ENCODE results near the gene RXRG. TPM values are rescaled to one million over a fixed set of nuclear protein-coding genes. Genes with fewer than 3 reads are reported as not detected.

RXRG gene
- total RNA-seq, 1 experiment from 2014 or later = not detected

DNA sequence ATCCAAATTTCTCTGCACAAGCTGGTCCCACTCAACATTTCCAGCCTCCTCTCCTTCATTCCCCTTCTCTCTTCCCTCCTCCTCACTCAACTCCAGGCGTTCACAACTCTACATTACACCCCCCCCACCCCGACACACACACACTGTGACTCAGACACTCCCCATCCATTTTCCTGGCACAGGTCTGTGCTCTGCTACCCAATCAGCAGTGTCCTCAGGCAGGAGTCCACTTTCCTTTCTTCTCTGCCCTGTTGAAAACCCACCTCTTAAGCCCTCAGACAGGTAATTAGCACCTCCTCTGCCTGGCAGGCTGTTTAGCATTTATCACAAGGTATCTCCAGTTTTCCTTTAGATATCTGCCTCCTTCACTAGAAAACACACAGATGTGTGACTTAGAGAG lies 79.6 kb downstream of the RXRG start (continued):
- TF ChIP-seq NFATC4 (CRISPR knock-in tag; IDR thresholded peaks at IDR 0.05) = no peak
- TF ChIP-seq ZNF138 (CRISPR knock-in tag; conservative IDR thresholded peaks at IDR 0.05) = no peak
- TF ChIP-seq, protein P1, sequence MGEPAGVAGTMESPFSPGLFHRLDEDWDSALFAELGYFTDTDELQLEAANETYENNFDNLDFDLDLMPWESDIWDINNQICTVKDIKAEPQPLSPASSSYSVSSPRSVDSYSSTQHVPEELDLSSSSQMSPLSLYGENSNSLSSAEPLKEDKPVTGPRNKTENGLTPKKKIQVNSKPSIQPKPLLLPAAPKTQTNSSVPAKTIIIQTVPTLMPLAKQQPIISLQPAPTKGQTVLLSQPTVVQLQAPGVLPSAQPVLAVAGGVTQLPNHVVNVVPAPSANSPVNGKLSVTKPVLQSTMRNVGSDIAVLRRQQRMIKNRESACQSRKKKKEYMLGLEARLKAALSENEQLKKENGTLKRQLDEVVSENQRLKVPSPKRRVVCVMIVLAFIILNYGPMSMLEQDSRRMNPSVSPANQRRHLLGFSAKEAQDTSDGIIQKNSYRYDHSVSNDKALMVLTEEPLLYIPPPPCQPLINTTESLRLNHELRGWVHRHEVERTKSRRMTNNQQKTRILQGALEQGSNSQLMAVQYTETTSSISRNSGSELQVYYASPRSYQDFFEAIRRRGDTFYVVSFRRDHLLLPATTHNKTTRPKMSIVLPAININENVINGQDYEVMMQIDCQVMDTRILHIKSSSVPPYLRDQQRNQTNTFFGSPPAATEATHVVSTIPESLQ (CRISPR knock-in tag; IDR thresholded peaks at IDR 0.05) = no peak
- TF ChIP-seq, protein P2, sequence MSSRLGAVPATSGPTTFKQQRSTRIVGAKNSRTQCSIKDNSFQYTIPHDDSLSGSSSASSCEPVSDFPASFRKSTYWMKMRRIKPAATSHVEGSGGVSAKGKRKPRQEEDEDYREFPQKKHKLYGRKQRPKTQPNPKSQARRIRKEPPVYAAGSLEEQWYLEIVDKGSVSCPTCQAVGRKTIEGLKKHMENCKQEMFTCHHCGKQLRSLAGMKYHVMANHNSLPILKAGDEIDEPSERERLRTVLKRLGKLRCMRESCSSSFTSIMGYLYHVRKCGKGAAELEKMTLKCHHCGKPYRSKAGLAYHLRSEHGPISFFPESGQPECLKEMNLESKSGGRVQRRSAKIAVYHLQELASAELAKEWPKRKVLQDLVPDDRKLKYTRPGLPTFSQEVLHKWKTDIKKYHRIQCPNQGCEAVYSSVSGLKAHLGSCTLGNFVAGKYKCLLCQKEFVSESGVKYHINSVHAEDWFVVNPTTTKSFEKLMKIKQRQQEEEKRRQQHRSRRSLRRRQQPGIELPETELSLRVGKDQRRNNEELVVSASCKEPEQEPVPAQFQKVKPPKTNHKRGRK (CRISPR knock-in tag; IDR thresholded peaks at IDR 0.05; ENCODE audit: borderline replicate concordance) = no peak
- TF ChIP-seq TCF7 (CRISPR knock-in tag; IDR thresholded peaks at IDR 0.05; ENCODE audit: low read depth) = no peak

DNA sequence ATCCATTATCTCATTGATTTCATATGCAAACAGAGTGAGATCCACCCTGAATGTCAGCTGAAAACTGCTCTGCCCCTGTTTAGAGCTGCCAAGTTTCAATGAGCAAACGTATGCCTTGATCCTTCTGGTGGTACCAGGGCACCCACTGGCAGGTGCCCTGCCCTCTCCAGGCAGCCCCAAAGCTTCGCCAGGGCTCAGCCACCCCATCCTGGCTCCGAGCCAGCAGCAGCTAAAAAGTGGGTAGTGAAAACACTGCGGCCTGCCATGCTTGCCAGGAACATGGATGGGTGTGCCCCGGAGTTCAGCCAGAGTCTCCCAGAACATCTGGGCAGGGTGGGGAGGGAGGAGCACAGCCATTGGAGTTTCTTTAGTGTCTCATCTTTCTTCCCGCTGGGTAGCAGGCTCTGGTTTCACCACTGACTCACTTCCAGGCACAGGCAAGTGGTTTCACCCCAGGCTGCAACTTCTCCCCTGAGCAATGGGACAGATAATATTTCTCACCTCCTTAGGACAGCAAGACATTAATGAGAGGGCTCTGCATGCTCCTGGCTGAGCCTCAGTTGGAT lies 80.3 kb downstream of the RXRG start:
- no peak; the same call in 1 of the 2 replicates for ATAC-seq
- no peak overlapping the region for H3K4me3 Mint-ChIP-seq
- H3K27me3 Mint-ChIP-seq (ENCODE audit: low read depth) = peaks cover 39% of the 10 kb centered on the region
- DNase-seq (ENCODE audit: low spot score) = no peak
- no peaks in the 10 kb centered on the region for H3K9me3 Mint-ChIP-seq
- ChIA-PET CTCF (no interaction called here), POLR2A (no interaction called here)
- no peaks in the 10 kb centered on the region for H3K36me3 Mint-ChIP-seq
- peaks cover 12% of the 10 kb centered on the region for H3K4me1 Mint-ChIP-seq
- no peak overlapping the region for H3K27ac Mint-ChIP-seq
- TF ChIP-seq, protein P1 (CRISPR knock-in tag; IDR thresholded peaks at IDR 0.05) = no peak
- no peak for TF ChIP-seq ZNF232 (CRISPR knock-in tag; IDR thresholded peaks at IDR 0.05)
- TF ChIP-seq, protein P3, sequence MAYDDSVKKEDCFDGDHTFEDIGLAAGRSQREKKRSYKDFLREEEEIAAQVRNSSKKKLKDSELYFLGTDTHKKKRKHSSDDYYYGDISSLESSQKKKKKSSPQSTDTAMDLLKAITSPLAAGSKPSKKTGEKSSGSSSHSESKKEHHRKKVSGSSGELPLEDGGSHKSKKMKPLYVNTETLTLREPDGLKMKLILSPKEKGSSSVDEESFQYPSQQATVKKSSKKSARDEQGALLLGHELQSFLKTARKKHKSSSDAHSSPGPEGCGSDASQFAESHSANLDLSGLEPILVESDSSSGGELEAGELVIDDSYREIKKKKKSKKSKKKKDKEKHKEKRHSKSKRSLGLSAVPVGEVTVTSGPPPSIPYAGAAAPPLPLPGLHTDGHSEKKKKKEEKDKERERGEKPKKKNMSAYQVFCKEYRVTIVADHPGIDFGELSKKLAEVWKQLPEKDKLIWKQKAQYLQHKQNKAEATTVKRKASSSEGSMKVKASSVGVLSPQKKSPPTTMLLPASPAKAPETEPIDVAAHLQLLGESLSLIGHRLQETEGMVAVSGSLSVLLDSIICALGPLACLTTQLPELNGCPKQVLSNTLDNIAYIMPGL (CRISPR knock-in tag; IDR thresholded peaks at IDR 0.05) = no peak
- TF ChIP-seq GTF2I (CRISPR knock-in tag; conservative IDR thresholded peaks at IDR 0.05) = no peak
- TF ChIP-seq, protein P4, sequence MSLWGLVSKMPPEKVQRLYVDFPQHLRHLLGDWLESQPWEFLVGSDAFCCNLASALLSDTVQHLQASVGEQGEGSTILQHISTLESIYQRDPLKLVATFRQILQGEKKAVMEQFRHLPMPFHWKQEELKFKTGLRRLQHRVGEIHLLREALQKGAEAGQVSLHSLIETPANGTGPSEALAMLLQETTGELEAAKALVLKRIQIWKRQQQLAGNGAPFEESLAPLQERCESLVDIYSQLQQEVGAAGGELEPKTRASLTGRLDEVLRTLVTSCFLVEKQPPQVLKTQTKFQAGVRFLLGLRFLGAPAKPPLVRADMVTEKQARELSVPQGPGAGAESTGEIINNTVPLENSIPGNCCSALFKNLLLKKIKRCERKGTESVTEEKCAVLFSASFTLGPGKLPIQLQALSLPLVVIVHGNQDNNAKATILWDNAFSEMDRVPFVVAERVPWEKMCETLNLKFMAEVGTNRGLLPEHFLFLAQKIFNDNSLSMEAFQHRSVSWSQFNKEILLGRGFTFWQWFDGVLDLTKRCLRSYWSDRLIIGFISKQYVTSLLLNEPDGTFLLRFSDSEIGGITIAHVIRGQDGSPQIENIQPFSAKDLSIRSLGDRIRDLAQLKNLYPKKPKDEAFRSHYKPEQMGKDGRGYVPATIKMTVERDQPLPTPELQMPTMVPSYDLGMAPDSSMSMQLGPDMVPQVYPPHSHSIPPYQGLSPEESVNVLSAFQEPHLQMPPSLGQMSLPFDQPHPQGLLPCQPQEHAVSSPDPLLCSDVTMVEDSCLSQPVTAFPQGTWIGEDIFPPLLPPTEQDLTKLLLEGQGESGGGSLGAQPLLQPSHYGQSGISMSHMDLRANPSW (CRISPR knock-in tag; conservative IDR thresholded peaks at IDR 0.05; ENCODE audit: low read depth) = no peak
- no peak for TF ChIP-seq NFE2L1 (CRISPR knock-in tag; IDR thresholded peaks at IDR 0.05)
- no peak for TF ChIP-seq TCF7 (CRISPR knock-in tag; IDR thresholded peaks at IDR 0.05; ENCODE audit: low read depth)
- TF ChIP-seq ESRRA (CRISPR knock-in tag; IDR thresholded peaks at IDR 0.05; ENCODE audit: borderline replicate concordance) = no peak
- TF ChIP-seq, protein P5, sequence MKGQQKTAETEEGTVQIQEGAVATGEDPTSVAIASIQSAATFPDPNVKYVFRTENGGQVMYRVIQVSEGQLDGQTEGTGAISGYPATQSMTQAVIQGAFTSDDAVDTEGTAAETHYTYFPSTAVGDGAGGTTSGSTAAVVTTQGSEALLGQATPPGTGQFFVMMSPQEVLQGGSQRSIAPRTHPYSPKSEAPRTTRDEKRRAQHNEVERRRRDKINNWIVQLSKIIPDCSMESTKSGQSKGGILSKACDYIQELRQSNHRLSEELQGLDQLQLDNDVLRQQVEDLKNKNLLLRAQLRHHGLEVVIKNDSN (CRISPR knock-in tag; IDR thresholded peaks at IDR 0.05) = no peak
- TF ChIP-seq KAT7 (CRISPR knock-in tag; IDR thresholded peaks at IDR 0.05; ENCODE audit: borderline replicate concordance) = no peak
- TF ChIP-seq MXD4 (CRISPR knock-in tag; IDR thresholded peaks at IDR 0.05; ENCODE audit: borderline replicate concordance) = no peak
- no peak for TF ChIP-seq ZBTB21 (CRISPR knock-in tag; IDR thresholded peaks at IDR 0.05; ENCODE audit: borderline replicate concordance)
- TF ChIP-seq TP53 (CRISPR knock-in tag; IDR thresholded peaks at IDR 0.05) = no peak
- TF ChIP-seq ZNF423 (CRISPR knock-in tag; IDR thresholded peaks at IDR 0.05) = no peak
- no peak for TF ChIP-seq PRDM15 (CRISPR knock-in tag; IDR thresholded peaks at IDR 0.05)
- TF ChIP-seq, protein P6, sequence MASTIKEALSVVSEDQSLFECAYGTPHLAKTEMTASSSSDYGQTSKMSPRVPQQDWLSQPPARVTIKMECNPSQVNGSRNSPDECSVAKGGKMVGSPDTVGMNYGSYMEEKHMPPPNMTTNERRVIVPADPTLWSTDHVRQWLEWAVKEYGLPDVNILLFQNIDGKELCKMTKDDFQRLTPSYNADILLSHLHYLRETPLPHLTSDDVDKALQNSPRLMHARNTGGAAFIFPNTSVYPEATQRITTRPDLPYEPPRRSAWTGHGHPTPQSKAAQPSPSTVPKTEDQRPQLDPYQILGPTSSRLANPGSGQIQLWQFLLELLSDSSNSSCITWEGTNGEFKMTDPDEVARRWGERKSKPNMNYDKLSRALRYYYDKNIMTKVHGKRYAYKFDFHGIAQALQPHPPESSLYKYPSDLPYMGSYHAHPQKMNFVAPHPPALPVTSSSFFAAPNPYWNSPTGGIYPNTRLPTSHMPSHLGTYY (CRISPR knock-in tag; IDR thresholded peaks at IDR 0.05) = no peak
- no peak for TF ChIP-seq NR3C1 (CRISPR knock-in tag; conservative IDR thresholded peaks at IDR 0.05; ENCODE audit: low read depth)

All from WTC11 (cell line).